HepG2 (cell line): ENCODE measurements around the gene DNAI2. TPM values are rescaled to one million over a fixed set of nuclear protein-coding genes. Genes with fewer than 3 reads are reported as not detected.

Experiments
- ATAC-seq: fragments of 200-7000 bp; cut with Tn5 transposase; 3 replicates; pipeline ENCODE4 v1.9.1; 2020; ENCODE audit warnings: mild to moderate bottlenecking, moderate library complexity
- BruUV-seq: library from RNA; stranded (reverse); fragments of 400-500 nt; replicated peaks from 2 replicates; lab custom pipeline; 2021; lab: Mats Ljungman, UMichigan
- CTCF ChIA-PET: fragments of 300-600 bp; formaldehyde crosslinking; extraction: SDS; loops from one replicate; lab custom pipeline; 2021; ENCODE audit warnings: low total read pairs, inconsistent platforms, low intra/inter-chr PET ratio; lab: Yijun Ruan, JAX
- POLR2A ChIA-PET: fragments of 350-600 bp; sonication (Branson Sonifier 250); formaldehyde crosslinking; loops from one replicate; lab custom pipeline; 2020; ENCODE audit warnings: antibody characterized with exemption, inconsistent platforms; lab: Yijun Ruan, JAX
- DNase-seq: peaks from one replicate; pipeline ENCODE4 v3.0.0-alpha.2; 2015; ENCODE audit warnings: low spot score
- FAIRE-seq: peaks from 3 replicates; lab custom pipeline; 2011; peaks lifted over from hg19 to GRCh38; lab: Jason Lieb, UNC
- H2AFZ ChIP-seq: one replicate; pipeline ENCODE4 v1.6.1; 2011; ENCODE audit warnings: low read length, inconsistent platforms
- H3K27ac ChIP-seq: fragments of 300-600 bp; 3 replicates; pipeline ENCODE4 v1.8.0; 2011; ENCODE audit warnings: mixed run types, mild to moderate bottlenecking, mixed read lengths, low read length, inconsistent platforms; ENCODE audit not compliant: insufficient read depth; ENCODE audit errors: extremely low read length
- H3K27me3 ChIP-seq, 2 experiments: fragments of 200-600 bp in 1 of 2; 2 replicates in 1 of 2; 3 replicates in 1 of 2; pipeline versions ENCODE4 v1.6.0 to v1.8.0; 2011; ENCODE audit warnings: low read length in 2 of 2, mild to moderate bottlenecking in 2 of 2, moderate library complexity in 2 of 2, inconsistent platforms in 1 of 2; ENCODE audit not compliant: insufficient read depth in 2 of 2, control insufficient read depth in 1 of 2
- H3K36me3 ChIP-seq, 2 experiments: fragments of 200-600 bp in 1 of 2; replicated peaks in 1 of 2; 2 replicates in 1 of 2; 3 replicates in 1 of 2; pipeline versions ENCODE4 v1.5.1 to v1.8.0; 2011; ENCODE audit warnings: low read length in 2 of 2, inconsistent platforms in 1 of 2; ENCODE audit not compliant: insufficient read depth in 2 of 2, control insufficient read depth in 1 of 2
- H3K4me1 ChIP-seq: 2 replicates; pipeline ENCODE4 v1.5.1; 2012; ENCODE audit warnings: low read length, inconsistent platforms; ENCODE audit not compliant: insufficient read depth
- H3K4me2 ChIP-seq: 2 replicates; pipeline ENCODE4 v1.6.0; 2011; ENCODE audit warnings: low read depth, low read length, inconsistent platforms
- H3K4me3 ChIP-seq, 3 experiments: fragments of 200-600 bp in 1 of 3; sonication (generic), shearing (Covaris generic) in 1 of 3; replicated peaks in 1 of 3; 2 replicates each; pipeline ENCODE4 v1.5.1; 2011 to 2016; ENCODE audit warnings: low read length in 3 of 3, inconsistent platforms in 2 of 3, low read depth in 2 of 3, mild to moderate bottlenecking in 2 of 3, control low read depth in 1 of 3, mixed read lengths in 1 of 3; ENCODE audit not compliant: insufficient read depth in 1 of 3
- H3K79me2 ChIP-seq: one replicate; pipeline ENCODE4 v1.6.1; 2011; ENCODE audit warnings: low read length, inconsistent platforms; ENCODE audit not compliant: insufficient read depth
- H3K9ac ChIP-seq: 2 replicates; pipeline ENCODE4 v1.6.0; 2011; ENCODE audit warnings: mild to moderate bottlenecking, low read depth, low read length, inconsistent platforms; ENCODE audit not compliant: insufficient read depth
- H3K9me3 ChIP-seq: 2 replicates; pipeline ENCODE4 v1.5.1; 2012; ENCODE audit warnings: mild to moderate bottlenecking, low read length
- H4K20me1 ChIP-seq: 2 replicates; pipeline ENCODE4 v1.6.0; 2011; ENCODE audit warnings: inconsistent platforms, mild to moderate bottlenecking, low read length, moderate library complexity; ENCODE audit not compliant: insufficient read depth
- ATF1 ChIP-seq: IDR thresholded peaks from 2 replicates; pipeline ENCODE4 v1.6.1; 2016; ENCODE audit warnings: mild to moderate bottlenecking, control low read depth
- BRD4 ChIP-seq: sonication (generic); formaldehyde crosslinking; IDR thresholded peaks from 2 replicates; pipeline ENCODE4 v1.4.0; 2020; ENCODE audit warnings: missing genetic modification reagents
- CC2D1A ChIP-seq: sonication (generic); formaldehyde crosslinking; IDR thresholded peaks from 2 replicates; pipeline ENCODE4 v1.8.1; 2023; ENCODE audit warnings: mild to moderate bottlenecking, missing genetic modification reagents
- IRF9 ChIP-seq: sonication (generic); formaldehyde crosslinking; IDR thresholded peaks from 2 replicates; pipeline ENCODE4 v1.8.0; 2022; ENCODE audit warnings: missing genetic modification reagents, mild to moderate bottlenecking, borderline replicate concordance
- SALL2 ChIP-seq: sonication (generic); formaldehyde crosslinking; IDR thresholded peaks from 2 replicates; pipeline ENCODE4 v1.8.1; 2023; ENCODE audit warnings: mild to moderate bottlenecking, missing genetic modification reagents, inconsistent platforms
- SP140L ChIP-seq: sonication (generic); formaldehyde crosslinking; IDR thresholded peaks from 2 replicates; pipeline ENCODE4 v1.4.0; 2020; ENCODE audit warnings: missing genetic modification reagents, borderline replicate concordance
- TAF15 ChIP-seq: fragments of 200-400 bp; formaldehyde crosslinking; IDR thresholded peaks from one replicate; pipeline ENCODE4 v1.6.1; 2018; ENCODE audit warnings: mild to moderate bottlenecking, low read depth, low read length; ENCODE audit not compliant: poor library complexity, severe bottlenecking
- XRCC5 ChIP-seq: fragments of 200-400 bp; formaldehyde crosslinking; optimal IDR thresholded peaks from 2 replicates; pipeline ENCODE3; 2017; ENCODE audit warnings: mild to moderate bottlenecking, low read length
- ZNF432 ChIP-seq: sonication (generic); formaldehyde crosslinking; IDR thresholded peaks from 2 replicates; pipeline ENCODE4 v1.5.0; 2020; ENCODE audit warnings: missing genetic modification reagents, mild to moderate bottlenecking, borderline replicate concordance
- ZNF792 ChIP-seq: IDR thresholded peaks from 2 replicates; pipeline ENCODE4 v1.6.1; 2016
- ZSCAN9 ChIP-seq: IDR thresholded peaks from 2 replicates; pipeline ENCODE4 v1.6.1; 2016; ENCODE audit warnings: borderline replicate concordance
- WGBS: methylation state at CpG from one replicate; pipeline ENCODE4 v1.1.6; 2017; ENCODE audit warnings: low lambda C conversion rate; 5-methylcytosine and 5-hydroxymethylcytosine counted together
- in situ Hi-C: cut with HindIII; loops from 2 replicates; pipeline ENCODE4 v1.10.0; 2017; ENCODE audit warnings: low pct_unique_long_range_greater_than_20kb; ENCODE audit not compliant: extremely low pct_ligation_motif_present
- intact Hi-C: fragments of 100-400 bp; cut with micrococcal nuclease; formaldehyde crosslinking; loops from one replicate; pipeline ENCODE4 v1.10.0; 2022; ENCODE audit not compliant: unreplicated experiment
- polyA plus RNA-seq, 8 experiments: library from polyadenylated mRNA; depleted of rRNA in 3 of 8; stranded (reverse) in 7 of 8; unstranded in 1 of 8; fragments of >200 nt; fragmentation: Illumina TruSeq in 4 of 8; extraction: Trizol in 4 of 8; gene quantifications; 2 replicates each; pipeline versions ENCODE4 v1.2.1 to v1.2.3, GENCODE V29; 2011 to 2016; ENCODE audit warnings: low read depth in 4 of 8, missing spikeins in 1 of 8, mixed read lengths in 1 of 8; ENCODE audit not compliant: insufficient read depth in 1 of 8
- total RNA-seq, 5 experiments: library from RNA; depleted of rRNA; stranded (reverse); fragments of >200 nt; fragmentation: Illumina TruSeq; extraction: Trizol; gene quantifications; 2 replicates each; pipeline ENCODE4 v1.2.3, GENCODE V29; 2016; ENCODE audit warnings: low read depth in 1 of 5

DNAI2 gene
- total and polyA plus RNA-seq, 2 of the 13 experiments (the other 11 are each of a cell fraction or from before 2014, with no cell fraction given), result not detected

GRCh38 chr17:74244128-74244527, 29.9 kb upstream of the DNAI2 start:
- Histone ChIP-seq H3K9me3 (no peaks in the 10 kb centered on the region), H3K4me2 (no peak overlapping the region), H3K79me2 (no peaks in the 10 kb centered on the region), H3K36me3 (no peaks in the 10 kb centered on the region), H3K27ac (no peak overlapping the region), H3K4me3 (no peak overlapping the region), H3K4me1 (peaks cover 10% of the 10 kb centered on the region), H2AFZ (no peak overlapping the region), H4K20me1 (no peaks in the 10 kb centered on the region), H3K27me3 (peaks cover 0 to 1% of the 10 kb centered on the region in 2 experiments; a peak in 1 of 5 replicates), H3K9ac (no peak overlapping the region)
- CTCF ChIA-PET, result no interaction called here
- BruUV-seq, result no TSS peak
- POLR2A ChIA-PET, result no interaction called here
- TF ChIP-seq CC2D1A (no peak), ZSCAN9 (CRISPR knock-in tag) (no peak), ZNF792 (CRISPR knock-in tag) (no peak), ATF1 (CRISPR knock-in tag) (no peak), TAF15 (no peak), IRF9 (no peak), BRD4 (no peak), SALL2 (CRISPR knock-in tag) (no peak), SP140L (CRISPR knock-in tag) (no peak), ZNF432 (no peak), XRCC5 (no peak)
- intact Hi-C loops, result no loop called here
- 66% methylated on average over 8 of the region's 10 CpGs for WGBS
- no peak for FAIRE-seq
- in situ Hi-C loops, result no loop called here
- ATAC-seq, result no peak
- no peak for DNase-seq
